GM18507 (cell line): ENCODE measurements around the gene CRYBA2.

Experiments
- DNase-seq: peaks from one replicate; pipeline ENCODE4 v3.0.0; 2011; ENCODE audit warnings: low read depth; ENCODE audit not compliant: insufficient read length; ENCODE audit errors: extremely low spot score
- FAIRE-seq: peaks from 2 replicates; lab custom pipeline; 2011; peaks lifted over from hg19 to GRCh38; lab: Jason Lieb, UNC

Gene CRYBA2

GRCh38 chr2:219025637-219026585 is 32.7 kb upstream of the CRYBA2 start:
- no peak for DNase-seq
- no peak for FAIRE-seq

GRCh38 chr2:219024059-219024458 is 30.8 kb upstream of the CRYBA2 start:
- FAIRE-seq (no peak), DNase-seq (no peak)

- no peak for DNase-seq
- no peak for FAIRE-seq
Measured at GRCh38 chr2:219023045-219023605, 29.9 kb upstream of the CRYBA2 start.

- no peak for FAIRE-seq
- no peak for DNase-seq
Measured at GRCh38 chr2:219022616-219023015, 29.4 kb upstream of the CRYBA2 start.

- FAIRE-seq, result no peak
- no peak for DNase-seq
Measured at GRCh38 chr2:219022041-219022440, 28.8 kb upstream of the CRYBA2 start.

- FAIRE-seq, result no peak
Measured at GRCh38 chr2:219021591-219021990, 28.4 kb upstream of the CRYBA2 start.

GRCh38 chr2:219020604-219021365 is 27.6 kb upstream of the CRYBA2 start:
- FAIRE-seq, result no peak
- DNase-seq, result no peak

More at GRCh38 chr2:219021591-219021990, 28.4 kb upstream of the CRYBA2 start:
- DNase-seq, result no peak

GRCh38 chr2:219019436-219019835 is 26.2 kb upstream of the CRYBA2 start:
- FAIRE-seq, result no peak
- no peak for DNase-seq

GRCh38 chr2:219018726-219019125 is 25.5 kb upstream of the CRYBA2 start:
- no peak for FAIRE-seq
- DNase-seq, result no peak

GRCh38 chr2:219018286-219018685 is 25.1 kb upstream of the CRYBA2 start:
- no peak for DNase-seq
- no peak for FAIRE-seq

GRCh38 chr2:219017201-219017931 is 24.1 kb upstream of the CRYBA2 start:
- no peak for FAIRE-seq
- DNase-seq, result no peak

GRCh38 chr2:219016721-219017120 is 23.5 kb upstream of the CRYBA2 start:
- FAIRE-seq, result no peak

GRCh38 chr2:219010873-219011272 is 17.7 kb upstream of the CRYBA2 start:
- FAIRE-seq, result no peak
- no peak for DNase-seq

More at GRCh38 chr2:219016721-219017120, 23.5 kb upstream of the CRYBA2 start:
- DNase-seq, result no peak

- DNase-seq (peak; percentile 35), FAIRE-seq (peak; percentile 68)
Measured at GRCh38 chr2:219010162-219010756, 17.0 kb upstream of the CRYBA2 start.

GRCh38 chr2:219009294-219009693 is 16.1 kb upstream of the CRYBA2 start:
- DNase-seq, result no peak
- FAIRE-seq, result no peak

- no peak for DNase-seq
- FAIRE-seq, result no peak
Measured at GRCh38 chr2:219003979-219004378, 10.8 kb upstream of the CRYBA2 start.

- DNase-seq, result no peak
Measured at GRCh38 chr2:219003267-219003634, 10.0 kb upstream of the CRYBA2 start.

GRCh38 chr2:219002395-219003266 is 9.4 kb upstream of the CRYBA2 start:
- no peak for FAIRE-seq
- no peak for DNase-seq

More at GRCh38 chr2:219003267-219003634, 10.0 kb upstream of the CRYBA2 start:
- FAIRE-seq, result no peak
